Endothelial cell of umbilical vein (primary cell): ENCODE data around the gene EEA1. TPM values are rescaled to one million over a fixed set of nuclear protein-coding genes. Genes with fewer than 3 reads are reported as not detected.

Experiments used
- BruUV-seq: library from RNA; stranded (reverse); fragments of 400-500 nt; replicated peaks from 2 replicates; lab custom pipeline; 2021; lab: Mats Ljungman, UMichigan
- CTCF ChIA-PET: fragments of 300-600, 350-600 bp; sonication (Branson Sonifier 250); formaldehyde crosslinking; loops from one replicate; lab custom pipeline; 2021; ENCODE audit warnings: antibody characterized with exemption, inconsistent platforms; lab: Charles Lee
- POLR2A ChIA-PET: fragments of 300-600, 350-600 bp; sonication (Branson Sonifier 250); formaldehyde crosslinking; loops from one replicate; lab custom pipeline; 2021; ENCODE audit warnings: antibody characterized with exemption, inconsistent platforms; lab: Charles Lee
- DNase-seq: peaks from one replicate; pipeline ENCODE4 v3.0.0-alpha.2; 2011; ENCODE audit warnings: low read depth, low spot score
- FAIRE-seq: peaks from 2 replicates; lab custom pipeline; 2011; peaks lifted over from hg19 to GRCh38; lab: Jason Lieb, UNC
- H2AFZ ChIP-seq: 2 replicates; pipeline ENCODE4 v1.6.0; 2012; ENCODE audit warnings: low read depth, low read length, control low read depth, inconsistent platforms
- H3K27ac ChIP-seq: 2 replicates; pipeline ENCODE4 v1.5.1; 2011; ENCODE audit warnings: low read depth, mild to moderate bottlenecking, control low read depth, low read length, moderate library complexity; ENCODE audit not compliant: insufficient read depth
- H3K27me3 ChIP-seq, 2 experiments: 2 replicates each; pipeline versions ENCODE4 v1.6.0 to v1.6.1; 2011; ENCODE audit warnings: low read length in 2 of 2, mixed read lengths in 1 of 2; ENCODE audit not compliant: control insufficient read depth in 2 of 2, insufficient read depth in 2 of 2
- H3K36me3 ChIP-seq, 2 experiments: 2 replicates in 1 of 2; 3 replicates in 1 of 2; pipeline ENCODE4 v1.5.1; 2011; ENCODE audit warnings: low read length in 2 of 2, mild to moderate bottlenecking in 1 of 2, moderate library complexity in 1 of 2; ENCODE audit not compliant: control insufficient read depth in 2 of 2, insufficient read depth in 2 of 2; ENCODE audit errors: extremely low read depth in 1 of 2
- H3K4me1 ChIP-seq: 3 replicates; pipeline ENCODE4 v1.5.1; 2011; ENCODE audit warnings: mild to moderate bottlenecking, low read length; ENCODE audit not compliant: control insufficient read depth, insufficient read depth; ENCODE audit errors: extremely low read depth
- H3K4me2 ChIP-seq: 2 replicates; pipeline ENCODE4 v1.6.1; 2011; ENCODE audit warnings: low read length, control low read depth, mixed read lengths; ENCODE audit not compliant: insufficient read depth
- H3K4me3 ChIP-seq, 3 experiments: fragments of 200-600 bp in 1 of 3; sonication (generic), shearing (Covaris generic) in 1 of 3; replicated peaks in 1 of 3; 2 replicates each; pipeline ENCODE4 v1.5.1; 2011 to 2016; ENCODE audit warnings: control low read depth in 3 of 3, low read length in 3 of 3, mild to moderate bottlenecking in 2 of 3, inconsistent platforms in 1 of 3, low read depth in 1 of 3, moderate library complexity in 1 of 3; ENCODE audit not compliant: insufficient read depth in 1 of 3
- H3K79me2 ChIP-seq: 2 replicates; pipeline ENCODE4 v1.6.0; 2012; ENCODE audit warnings: low read length, inconsistent platforms; ENCODE audit not compliant: control insufficient read depth, insufficient read depth
- H3K9ac ChIP-seq: replicated peaks from 2 replicates; pipeline ENCODE3; 2011; ENCODE audit warnings: low read length, control low read depth; ENCODE audit not compliant: insufficient read depth; ENCODE audit errors: extremely low read depth
- H3K9me1 ChIP-seq: replicated peaks from 3 replicates; pipeline ENCODE4 v1.6.0; 2011; ENCODE audit warnings: mild to moderate bottlenecking, low read length; ENCODE audit not compliant: control insufficient read depth, insufficient read depth; ENCODE audit errors: extremely low read depth
- H3K9me3 ChIP-seq: replicated peaks from 2 replicates; pipeline ENCODE4 v1.5.1; 2012; ENCODE audit warnings: low read length, inconsistent platforms; ENCODE audit not compliant: control insufficient read depth, insufficient read depth
- H4K20me1 ChIP-seq: replicated peaks from 2 replicates; pipeline ENCODE3; 2011; ENCODE audit warnings: mild to moderate bottlenecking, low read length; ENCODE audit not compliant: control insufficient read depth, insufficient read depth; ENCODE audit errors: extremely low read depth
- CTCF ChIP-seq, 2 donors: IDR thresholded peaks; 1 replicate in 1 of 2; 2 replicates in 1 of 2; pipeline ENCODE4 v1.5.1; 2011; ENCODE audit warnings: low read length in 2 of 2, mild to moderate bottlenecking in 2 of 2, moderate library complexity in 2 of 2, control low read depth in 1 of 2, inconsistent platforms in 1 of 2, low read depth in 1 of 2; ENCODE audit not compliant: insufficient read depth in 1 of 2; ENCODE audit errors: extremely low read depth in 1 of 2
- EZH2 ChIP-seq: IDR thresholded peaks from 2 replicates; pipeline ENCODE4 v1.6.1; 2012; ENCODE audit warnings: borderline replicate concordance, low read depth, mild to moderate bottlenecking, moderate library complexity, low read length, inconsistent platforms; ENCODE audit not compliant: severe bottlenecking
- FOS ChIP-seq: IDR thresholded peaks from 2 replicates; pipeline ENCODE4 v1.6.1; 2011; ENCODE audit warnings: mild to moderate bottlenecking, low read length, moderate library complexity, borderline replicate concordance; ENCODE audit not compliant: insufficient read depth
- GATA2 ChIP-seq: IDR thresholded peaks from 2 replicates; pipeline ENCODE4 v1.7.0; 2011; ENCODE audit warnings: low read depth, mild to moderate bottlenecking, moderate library complexity, mixed read lengths, low read length; ENCODE audit not compliant: insufficient read length, insufficient read depth
- JUN ChIP-seq: IDR thresholded peaks from 2 replicates; pipeline ENCODE4 v1.6.1; 2011; ENCODE audit warnings: borderline replicate concordance, low read depth; ENCODE audit not compliant: insufficient read length, insufficient read depth
- MAX ChIP-seq: IDR thresholded peaks from 2 replicates; pipeline ENCODE4 v1.6.1; 2011; ENCODE audit not compliant: insufficient read depth, insufficient read length
- MYC ChIP-seq: IDR thresholded peaks from one replicate; pipeline ENCODE4 v1.6.1; 2011; ENCODE audit warnings: mild to moderate bottlenecking, low read depth, low read length
- POLR2A ChIP-seq: IDR thresholded peaks from 2 replicates; pipeline ENCODE4 v1.6.1; 2012; ENCODE audit warnings: low read depth, mild to moderate bottlenecking, control low read depth, low read length
- POLR2AphosphoS5 ChIP-seq: IDR thresholded peaks from 2 replicates; pipeline ENCODE4 v1.6.1; 2012; ENCODE audit warnings: low read depth, mild to moderate bottlenecking, control low read depth, low read length, moderate library complexity; ENCODE audit not compliant: insufficient read depth
- dilution Hi-C: fragments of 300-500 bp; cut with MboI; formaldehyde crosslinking; loops from one replicate; pipeline ENCODE4 v1.15.0; 2019; ENCODE audit warnings: low sequenced_read_pairs; ENCODE audit not compliant: extremely low pct_ligation_motif_present
- intact Hi-C: fragments of 100-400 bp; cut with micrococcal nuclease; formaldehyde crosslinking; loops from one replicate; pipeline ENCODE4 v1.10.0; 2022
- polyA plus RNA-seq, 4 experiments: library from polyadenylated mRNA; depleted of rRNA in 3 of 4; stranded (reverse) in 3 of 4; unstranded in 1 of 4; fragments of >200 nt; gene quantifications; 2 replicates each; pipeline versions ENCODE4 v1.2.1 to v1.2.3, GENCODE V29; 2011 to 2012; ENCODE audit warnings: missing spikeins in 1 of 4
- total RNA-seq: library from RNA; stranded (reverse); gene quantifications from 2 replicates; pipeline ENCODE4 v1.2.3, GENCODE V29; 2021

Gene EEA1
- total and polyA plus RNA-seq, 2 donors (not counting 3 experiments of a cell fraction or from before 2014, with no cell fraction given): 2.6 to 38.8 TPM

- no peak for FAIRE-seq
- Histone ChIP-seq H3K36me3 (no peaks in the 10 kb centered on the region), H2AFZ (no peak overlapping the region), H3K9ac (no peak overlapping the region), H3K4me2 (no peak overlapping the region), H3K4me1 (peaks cover 4% of the 10 kb centered on the region), H3K79me2 (no peaks in the 10 kb centered on the region), H3K27ac (no peak overlapping the region), H3K9me3 (no peaks in the 10 kb centered on the region), H3K4me3 (no peak overlapping the region), H3K9me1 (no peaks in the 10 kb centered on the region), H4K20me1 (no peaks in the 10 kb centered on the region), H3K27me3 (peaks cover 1 to 2% of the 10 kb centered on the region in 2 experiments)
- CTCF ChIA-PET: no interaction called here
- intact Hi-C loops: no loop called here
- no peak for DNase-seq
- POLR2A ChIA-PET: interaction anchor here (0.5 kb wide), 1 partner anchor 12 kb away, joined by 3 read pairs; no protein-coding TSS in a partner anchor
- BruUV-seq: no TSS peak
- dilution Hi-C loops: no loop called here
- TF ChIP-seq CTCF (IDR thresholded peaks at IDR 0.05; ENCODE audit: extremely low read depth in 1 of 2, insufficient read depth in 1 of 2, low read depth in 1 of 2, low read length in 2 of 2): no peak
- no peak for TF ChIP-seq JUN
- TF ChIP-seq FOS: no peak
- no peak for TF ChIP-seq MAX
- no peak for TF ChIP-seq GATA2
- TF ChIP-seq MYC: no peak
- TF ChIP-seq POLR2AphosphoS5: no peak
- TF ChIP-seq EZH2: no peak
- no peak for TF ChIP-seq POLR2A
These were observed 196.9 kb downstream of the EEA1 start for GRCh38 chr12:92732216-92732615.
